ENCODE results near the gene DBF4. TPM values are rescaled to one million over a fixed set of nuclear protein-coding genes. Genes with fewer than 3 reads are reported as not detected.

Gene DBF4
- total RNA-seq, 1 experiment from 2014 or later: 55.4 TPM

DNA sequence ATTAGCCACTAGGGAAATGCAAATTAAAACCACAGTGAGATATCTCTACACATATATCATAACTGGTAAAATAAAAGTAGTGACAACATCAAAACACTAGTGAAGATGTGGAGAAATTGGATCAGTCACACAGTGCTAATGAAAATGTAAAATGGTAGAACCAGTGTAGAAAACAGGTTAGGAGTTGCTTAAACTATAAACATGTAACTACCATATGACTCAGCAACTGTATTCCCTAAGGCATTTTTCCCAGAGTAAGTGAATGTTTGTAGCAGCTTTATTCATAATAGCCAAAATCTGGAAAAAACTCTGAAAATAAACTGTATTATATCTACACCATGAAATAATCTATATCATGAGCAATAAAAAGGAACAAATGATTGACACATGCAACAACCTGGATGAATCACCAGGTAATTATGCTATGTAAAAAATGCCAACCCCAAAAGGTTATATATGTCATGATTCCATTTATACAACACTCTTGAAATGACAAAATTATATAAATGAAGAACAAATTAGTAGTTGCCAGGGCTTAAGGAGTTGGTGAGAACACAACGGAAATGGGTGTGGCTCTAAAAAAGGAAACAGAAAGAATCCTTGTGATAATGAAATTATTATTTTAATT lies 22.9 kb upstream of the DBF4 start (continued):
- TF ChIP-seq, protein P1, sequence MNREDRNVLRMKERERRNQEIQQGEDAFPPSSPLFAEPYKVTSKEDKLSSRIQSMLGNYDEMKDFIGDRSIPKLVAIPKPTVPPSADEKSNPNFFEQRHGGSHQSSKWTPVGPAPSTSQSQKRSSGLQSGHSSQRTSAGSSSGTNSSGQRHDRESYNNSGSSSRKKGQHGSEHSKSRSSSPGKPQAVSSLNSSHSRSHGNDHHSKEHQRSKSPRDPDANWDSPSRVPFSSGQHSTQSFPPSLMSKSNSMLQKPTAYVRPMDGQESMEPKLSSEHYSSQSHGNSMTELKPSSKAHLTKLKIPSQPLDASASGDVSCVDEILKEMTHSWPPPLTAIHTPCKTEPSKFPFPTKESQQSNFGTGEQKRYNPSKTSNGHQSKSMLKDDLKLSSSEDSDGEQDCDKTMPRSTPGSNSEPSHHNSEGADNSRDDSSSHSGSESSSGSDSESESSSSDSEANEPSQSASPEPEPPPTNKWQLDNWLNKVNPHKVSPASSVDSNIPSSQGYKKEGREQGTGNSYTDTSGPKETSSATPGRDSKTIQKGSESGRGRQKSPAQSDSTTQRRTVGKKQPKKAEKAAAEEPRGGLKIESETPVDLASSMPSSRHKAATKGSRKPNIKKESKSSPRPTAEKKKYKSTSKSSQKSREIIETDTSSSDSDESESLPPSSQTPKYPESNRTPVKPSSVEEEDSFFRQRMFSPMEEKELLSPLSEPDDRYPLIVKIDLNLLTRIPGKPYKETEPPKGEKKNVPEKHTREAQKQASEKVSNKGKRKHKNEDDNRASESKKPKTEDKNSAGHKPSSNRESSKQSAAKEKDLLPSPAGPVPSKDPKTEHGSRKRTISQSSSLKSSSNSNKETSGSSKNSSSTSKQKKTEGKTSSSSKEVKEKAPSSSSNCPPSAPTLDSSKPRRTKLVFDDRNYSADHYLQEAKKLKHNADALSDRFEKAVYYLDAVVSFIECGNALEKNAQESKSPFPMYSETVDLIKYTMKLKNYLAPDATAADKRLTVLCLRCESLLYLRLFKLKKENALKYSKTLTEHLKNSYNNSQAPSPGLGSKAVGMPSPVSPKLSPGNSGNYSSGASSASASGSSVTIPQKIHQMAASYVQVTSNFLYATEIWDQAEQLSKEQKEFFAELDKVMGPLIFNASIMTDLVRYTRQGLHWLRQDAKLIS (CRISPR knock-in tag; IDR thresholded peaks at IDR 0.05; ENCODE audit: borderline replicate concordance): no peak
- TF ChIP-seq ESRRA (CRISPR knock-in tag; IDR thresholded peaks at IDR 0.05; ENCODE audit: borderline replicate concordance) (no peak), SOX15 (CRISPR knock-in tag; IDR thresholded peaks at IDR 0.05) (no peak), GRHL2 (CRISPR knock-in tag; IDR thresholded peaks at IDR 0.05; ENCODE audit: insufficient replicate concordance, severe bottlenecking) (no peak), FOXP1 (CRISPR knock-in tag; IDR thresholded peaks at IDR 0.05; ENCODE audit: borderline replicate concordance) (no peak)
- TF ChIP-seq, protein P2, sequence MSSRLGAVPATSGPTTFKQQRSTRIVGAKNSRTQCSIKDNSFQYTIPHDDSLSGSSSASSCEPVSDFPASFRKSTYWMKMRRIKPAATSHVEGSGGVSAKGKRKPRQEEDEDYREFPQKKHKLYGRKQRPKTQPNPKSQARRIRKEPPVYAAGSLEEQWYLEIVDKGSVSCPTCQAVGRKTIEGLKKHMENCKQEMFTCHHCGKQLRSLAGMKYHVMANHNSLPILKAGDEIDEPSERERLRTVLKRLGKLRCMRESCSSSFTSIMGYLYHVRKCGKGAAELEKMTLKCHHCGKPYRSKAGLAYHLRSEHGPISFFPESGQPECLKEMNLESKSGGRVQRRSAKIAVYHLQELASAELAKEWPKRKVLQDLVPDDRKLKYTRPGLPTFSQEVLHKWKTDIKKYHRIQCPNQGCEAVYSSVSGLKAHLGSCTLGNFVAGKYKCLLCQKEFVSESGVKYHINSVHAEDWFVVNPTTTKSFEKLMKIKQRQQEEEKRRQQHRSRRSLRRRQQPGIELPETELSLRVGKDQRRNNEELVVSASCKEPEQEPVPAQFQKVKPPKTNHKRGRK (CRISPR knock-in tag; IDR thresholded peaks at IDR 0.05; ENCODE audit: borderline replicate concordance): no peak
- TF ChIP-seq, protein P3, sequence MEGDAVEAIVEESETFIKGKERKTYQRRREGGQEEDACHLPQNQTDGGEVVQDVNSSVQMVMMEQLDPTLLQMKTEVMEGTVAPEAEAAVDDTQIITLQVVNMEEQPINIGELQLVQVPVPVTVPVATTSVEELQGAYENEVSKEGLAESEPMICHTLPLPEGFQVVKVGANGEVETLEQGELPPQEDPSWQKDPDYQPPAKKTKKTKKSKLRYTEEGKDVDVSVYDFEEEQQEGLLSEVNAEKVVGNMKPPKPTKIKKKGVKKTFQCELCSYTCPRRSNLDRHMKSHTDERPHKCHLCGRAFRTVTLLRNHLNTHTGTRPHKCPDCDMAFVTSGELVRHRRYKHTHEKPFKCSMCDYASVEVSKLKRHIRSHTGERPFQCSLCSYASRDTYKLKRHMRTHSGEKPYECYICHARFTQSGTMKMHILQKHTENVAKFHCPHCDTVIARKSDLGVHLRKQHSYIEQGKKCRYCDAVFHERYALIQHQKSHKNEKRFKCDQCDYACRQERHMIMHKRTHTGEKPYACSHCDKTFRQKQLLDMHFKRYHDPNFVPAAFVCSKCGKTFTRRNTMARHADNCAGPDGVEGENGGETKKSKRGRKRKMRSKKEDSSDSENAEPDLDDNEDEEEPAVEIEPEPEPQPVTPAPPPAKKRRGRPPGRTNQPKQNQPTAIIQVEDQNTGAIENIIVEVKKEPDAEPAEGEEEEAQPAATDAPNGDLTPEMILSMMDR (IDR thresholded peaks at IDR 0.05): no peak
- TF ChIP-seq, protein P4, sequence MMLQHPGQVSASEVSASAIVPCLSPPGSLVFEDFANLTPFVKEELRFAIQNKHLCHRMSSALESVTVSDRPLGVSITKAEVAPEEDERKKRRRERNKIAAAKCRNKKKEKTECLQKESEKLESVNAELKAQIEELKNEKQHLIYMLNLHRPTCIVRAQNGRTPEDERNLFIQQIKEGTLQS (CRISPR knock-in tag; conservative IDR thresholded peaks at IDR 0.05): no peak

DNA sequence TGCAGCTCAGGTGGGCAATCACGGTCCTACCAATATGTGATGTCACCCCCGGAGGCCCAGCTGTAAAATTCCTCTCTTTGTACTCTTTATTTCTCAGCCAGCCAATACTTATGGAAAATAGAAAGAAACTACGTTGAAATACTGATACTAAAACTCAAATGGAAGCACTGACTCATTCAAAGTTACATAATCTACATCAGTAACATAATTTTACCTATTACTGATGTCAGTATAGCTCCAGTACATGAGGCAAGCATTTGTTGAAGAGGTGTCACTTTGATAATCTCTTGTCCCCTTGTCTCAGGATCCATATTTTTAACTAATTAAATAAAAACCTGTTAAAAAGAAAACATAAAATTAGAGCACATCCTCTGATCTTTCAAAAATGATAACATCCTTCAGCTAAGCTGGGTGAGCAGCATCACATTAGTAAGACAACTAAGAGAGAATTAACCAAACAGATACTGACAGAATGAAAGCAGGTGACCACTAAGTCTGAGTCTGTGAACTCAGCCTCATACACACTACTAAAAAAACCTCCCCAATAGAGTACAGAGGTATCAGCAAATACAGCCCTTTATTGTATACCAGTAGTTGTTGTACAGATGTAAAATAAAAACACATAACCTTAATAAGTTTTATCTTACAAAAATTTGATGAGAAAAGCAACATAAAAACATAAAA lies 17.7 kb upstream of the DBF4 start:
- Mint-ChIP-seq H3K27me3 (ENCODE audit: low read depth) (no peaks in the 10 kb centered on the region), H3K36me3 (peaks cover 40% of the 10 kb centered on the region), H3K4me3 (no peak overlapping the region), H3K27ac (no peak overlapping the region), H3K4me1 (peaks cover 5% of the 10 kb centered on the region), H3K9me3 (peaks cover 24% of the 10 kb centered on the region)
- ATAC-seq (no peak), DNase-seq (ENCODE audit: low spot score) (no peak)
- CTCF ChIA-PET: no interaction called here
- TF ChIP-seq ZNF423 (CRISPR knock-in tag; IDR thresholded peaks at IDR 0.05) (no peak), NR2C2 (CRISPR knock-in tag; IDR thresholded peaks at IDR 0.05) (no peak), NFATC4 (CRISPR knock-in tag; IDR thresholded peaks at IDR 0.05) (no peak), ZBTB21 (CRISPR knock-in tag; IDR thresholded peaks at IDR 0.05; ENCODE audit: borderline replicate concordance) (no peak), ZNF263 (CRISPR knock-in tag; IDR thresholded peaks at IDR 0.05; ENCODE audit: low read depth) (no peak), ETV6 (CRISPR knock-in tag; IDR thresholded peaks at IDR 0.05) (no peak), ZNF232 (CRISPR knock-in tag; IDR thresholded peaks at IDR 0.05) (no peak), OVOL2 (CRISPR knock-in tag; IDR thresholded peaks at IDR 0.05; ENCODE audit: borderline replicate concordance) (no peak), SOX15 (CRISPR knock-in tag; IDR thresholded peaks at IDR 0.05) (no peak), RORB (CRISPR knock-in tag; IDR thresholded peaks at IDR 0.05) (no peak), NFYB (CRISPR knock-in tag; conservative IDR thresholded peaks at IDR 0.05; ENCODE audit: low read depth) (no peak), NR3C1 (CRISPR knock-in tag; conservative IDR thresholded peaks at IDR 0.05; ENCODE audit: low read depth) (no peak), ZNF396 (CRISPR knock-in tag; IDR thresholded peaks at IDR 0.05; ENCODE audit: borderline replicate concordance) (no peak), NR1H2 (CRISPR knock-in tag; IDR thresholded peaks at IDR 0.05) (no peak), PRRX2 (CRISPR knock-in tag; IDR thresholded peaks at IDR 0.05) (no peak)
- TF ChIP-seq, protein P1 (CRISPR knock-in tag; IDR thresholded peaks at IDR 0.05; ENCODE audit: borderline replicate concordance): no peak
- TF ChIP-seq, protein P5, sequence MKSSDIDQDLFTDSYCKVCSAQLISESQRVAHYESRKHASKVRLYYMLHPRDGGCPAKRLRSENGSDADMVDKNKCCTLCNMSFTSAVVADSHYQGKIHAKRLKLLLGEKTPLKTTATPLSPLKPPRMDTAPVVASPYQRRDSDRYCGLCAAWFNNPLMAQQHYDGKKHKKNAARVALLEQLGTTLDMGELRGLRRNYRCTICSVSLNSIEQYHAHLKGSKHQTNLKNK (CRISPR knock-in tag; IDR thresholded peaks at IDR 0.05): no peak
- POLR2A ChIA-PET: no interaction called here
